Measurements from ENCODE around the gene EPHX1. TPM values are rescaled to one million over a fixed set of nuclear protein-coding genes. Genes with fewer than 3 reads are reported as not detected.
A peak's percentile ranks its signal among the peaks of the same experiment; 100 is the strongest.

EPHX1 gene
- total RNA-seq, 1 donor from 2014 or later: 82.8 TPM

DNA sequence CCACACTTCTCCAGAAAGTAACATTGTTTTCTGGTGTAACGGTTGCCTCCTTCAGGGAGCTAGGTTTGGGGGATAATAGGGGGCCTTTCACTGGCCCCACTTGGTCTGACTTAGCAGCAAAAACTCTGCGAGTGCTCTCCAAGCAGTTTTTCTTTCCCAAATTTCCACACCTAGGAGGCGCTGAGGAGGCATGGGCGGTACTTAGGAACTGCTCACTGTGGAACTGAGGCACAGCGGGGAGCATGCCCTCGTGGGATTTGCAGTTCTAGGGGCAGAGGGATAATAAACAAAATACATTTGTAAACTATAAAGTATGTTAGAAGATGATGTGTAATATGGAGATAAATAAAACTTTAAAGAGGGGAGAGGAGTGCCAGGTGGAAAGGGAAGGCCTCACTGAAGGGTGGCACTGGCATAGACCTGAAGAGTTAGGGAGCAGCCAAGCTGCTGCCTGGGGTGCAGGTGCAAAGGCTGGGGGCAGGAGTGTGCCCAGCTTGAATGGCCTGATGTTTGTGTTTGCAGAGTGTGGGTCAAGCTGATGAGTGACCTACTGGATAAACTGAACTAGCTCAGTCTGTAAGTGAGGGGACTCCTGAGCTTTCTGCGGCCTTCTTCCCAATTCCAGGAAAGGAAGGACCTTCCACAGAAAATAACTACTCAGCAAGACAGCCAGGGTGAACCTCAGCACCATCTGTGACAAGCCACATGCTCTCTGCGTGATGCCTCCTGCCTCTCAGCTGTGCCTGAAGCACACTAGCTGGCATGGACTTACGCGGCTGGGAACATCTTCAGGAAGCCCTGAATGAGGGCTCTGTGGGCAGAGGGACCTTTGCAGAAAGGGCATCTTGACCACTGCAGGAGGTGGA is 1.9 kb downstream of the EPHX1 start:
- Histone ChIP-seq H3K4me2 (ENCODE audit: low read length) (peak overlapping the region; percentile 96), H3K27ac (ENCODE audit: low read depth, low read length) (no peak overlapping the region), H2AFZ (ENCODE audit: low read depth, low read length) (no peak overlapping the region), H3K4me1 (ENCODE audit: insufficient read depth, low read length) (peaks cover 16% of the 10 kb centered on the region), H3K27me3 (ENCODE audit: insufficient read depth, low read length) (no peaks in the 10 kb centered on the region), H4K20me1 (ENCODE audit: insufficient read depth, low read length) (peaks cover 19% of the 10 kb centered on the region), H3K4me3 (ENCODE audit: insufficient read depth, low read depth, low read length) (no peak overlapping the region), H3K36me3 (ENCODE audit: insufficient read depth, low read length) (no peaks in the 10 kb centered on the region), H3K79me2 (ENCODE audit: insufficient read depth, low read length) (peaks cover 18% of the 10 kb centered on the region), H3K9ac (ENCODE audit: low read length) (no peak overlapping the region), H3K9me3 (ENCODE audit: insufficient read depth, low read depth, low read length) (no peaks in the 10 kb centered on the region)
- DNase-seq (ENCODE audit: low read depth) (no peak), FAIRE-seq (no peak)
- Mint-ChIP-seq H3K27ac (ENCODE audit: unreplicated experiment) (no peak overlapping the region), H3K27me3 (ENCODE audit: low read depth, unreplicated experiment) (peaks cover 6% of the 10 kb centered on the region), H3K4me1 (ENCODE audit: low read depth, unreplicated experiment) (peaks cover 26% of the 10 kb centered on the region), H3K4me3 (ENCODE audit: unreplicated experiment) (peak overlapping the region; percentile 95), H3K36me3 (ENCODE audit: low read depth, unreplicated experiment) (peaks cover 4% of the 10 kb centered on the region), H3K9me3 (ENCODE audit: unreplicated experiment) (peaks cover 2% of the 10 kb centered on the region)
- TF ChIP-seq, protein P1, sequence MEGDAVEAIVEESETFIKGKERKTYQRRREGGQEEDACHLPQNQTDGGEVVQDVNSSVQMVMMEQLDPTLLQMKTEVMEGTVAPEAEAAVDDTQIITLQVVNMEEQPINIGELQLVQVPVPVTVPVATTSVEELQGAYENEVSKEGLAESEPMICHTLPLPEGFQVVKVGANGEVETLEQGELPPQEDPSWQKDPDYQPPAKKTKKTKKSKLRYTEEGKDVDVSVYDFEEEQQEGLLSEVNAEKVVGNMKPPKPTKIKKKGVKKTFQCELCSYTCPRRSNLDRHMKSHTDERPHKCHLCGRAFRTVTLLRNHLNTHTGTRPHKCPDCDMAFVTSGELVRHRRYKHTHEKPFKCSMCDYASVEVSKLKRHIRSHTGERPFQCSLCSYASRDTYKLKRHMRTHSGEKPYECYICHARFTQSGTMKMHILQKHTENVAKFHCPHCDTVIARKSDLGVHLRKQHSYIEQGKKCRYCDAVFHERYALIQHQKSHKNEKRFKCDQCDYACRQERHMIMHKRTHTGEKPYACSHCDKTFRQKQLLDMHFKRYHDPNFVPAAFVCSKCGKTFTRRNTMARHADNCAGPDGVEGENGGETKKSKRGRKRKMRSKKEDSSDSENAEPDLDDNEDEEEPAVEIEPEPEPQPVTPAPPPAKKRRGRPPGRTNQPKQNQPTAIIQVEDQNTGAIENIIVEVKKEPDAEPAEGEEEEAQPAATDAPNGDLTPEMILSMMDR (IDR thresholded peaks at IDR 0.05; ENCODE audit: insufficient read depth, low read depth, low read length): peak; percentile 29
- TF ChIP-seq EZH2 (IDR thresholded peaks at IDR 0.05; ENCODE audit: insufficient read depth, low read length): no peak

DNA sequence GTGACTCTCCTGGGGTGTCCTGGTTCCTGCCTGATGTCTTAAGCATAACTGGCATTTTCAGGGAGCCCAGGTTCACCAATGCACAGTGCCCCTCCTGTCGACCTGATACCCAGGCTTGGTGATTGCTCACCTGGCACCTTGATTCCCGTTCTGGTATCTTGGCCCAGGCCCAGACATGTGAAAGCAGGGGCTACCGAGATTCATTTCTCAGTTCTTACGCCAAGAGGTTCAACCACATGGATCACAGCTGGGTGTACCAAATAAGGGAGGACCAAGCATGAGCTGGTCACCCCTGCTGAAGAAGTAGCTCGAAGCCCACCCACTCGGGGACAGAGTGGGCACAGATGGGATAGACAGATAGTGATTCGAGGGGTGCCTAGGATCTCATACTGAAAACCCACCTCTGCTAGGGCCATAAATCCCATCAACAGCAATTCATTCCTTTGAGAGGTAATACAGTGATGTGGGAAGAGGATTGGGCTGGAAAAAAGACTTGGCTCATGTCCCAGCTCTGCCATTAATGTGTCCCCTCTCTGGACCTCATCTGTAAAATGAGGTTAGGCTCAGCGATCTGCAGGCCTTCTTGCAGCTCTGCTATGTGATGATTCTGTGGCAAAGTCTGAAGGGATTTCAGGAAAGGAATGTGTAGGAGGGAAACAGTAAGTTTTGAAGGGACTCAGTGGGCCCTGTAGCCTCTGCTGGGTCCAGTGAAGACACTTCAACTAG is 2.7 kb downstream of the EPHX1 start:
- Histone ChIP-seq H3K27ac (ENCODE audit: low read depth, low read length) (no peak overlapping the region), H3K4me1 (ENCODE audit: insufficient read depth, low read length) (peaks cover 24% of the 10 kb centered on the region), H3K9ac (ENCODE audit: low read length) (no peak overlapping the region), H3K9me3 (ENCODE audit: insufficient read depth, low read depth, low read length) (no peaks in the 10 kb centered on the region), H3K4me2 (ENCODE audit: low read length) (no peak overlapping the region), H3K79me2 (ENCODE audit: insufficient read depth, low read length) (peaks cover 18% of the 10 kb centered on the region), H2AFZ (ENCODE audit: low read depth, low read length) (no peak overlapping the region), H3K4me3 (ENCODE audit: insufficient read depth, low read depth, low read length) (no peak overlapping the region), H4K20me1 (ENCODE audit: insufficient read depth, low read length) (peaks cover 19% of the 10 kb centered on the region), H3K36me3 (ENCODE audit: insufficient read depth, low read length) (no peaks in the 10 kb centered on the region), H3K27me3 (ENCODE audit: insufficient read depth, low read length) (no peaks in the 10 kb centered on the region)
- FAIRE-seq (no peak), DNase-seq (ENCODE audit: low read depth) (no peak)
- Mint-ChIP-seq H3K27me3 (ENCODE audit: low read depth, unreplicated experiment) (peaks cover 4% of the 10 kb centered on the region), H3K4me3 (ENCODE audit: unreplicated experiment) (peak overlapping the region; percentile 60), H3K27ac (ENCODE audit: unreplicated experiment) (no peak overlapping the region), H3K9me3 (ENCODE audit: unreplicated experiment) (peaks cover 2% of the 10 kb centered on the region), H3K4me1 (ENCODE audit: low read depth, unreplicated experiment) (peaks cover 28% of the 10 kb centered on the region), H3K36me3 (ENCODE audit: low read depth, unreplicated experiment) (peaks cover 4% of the 10 kb centered on the region)
- TF ChIP-seq EZH2 (IDR thresholded peaks at IDR 0.05; ENCODE audit: insufficient read depth, low read length): no peak
- TF ChIP-seq, protein P1 (IDR thresholded peaks at IDR 0.05; ENCODE audit: insufficient read depth, low read depth, low read length): no peak
